Measurements from ENCODE around the gene SLC25A22. TPM values are rescaled to one million over a fixed set of nuclear protein-coding genes. Genes with fewer than 3 reads are reported as not detected.

Gene SLC25A22
- total and polyA plus RNA-seq, 9 of the 15 experiments (the other 6 are each of a cell fraction or from before 2014, with no cell fraction given): 0.41 to 55.4 (median 11.4) TPM

DNA sequence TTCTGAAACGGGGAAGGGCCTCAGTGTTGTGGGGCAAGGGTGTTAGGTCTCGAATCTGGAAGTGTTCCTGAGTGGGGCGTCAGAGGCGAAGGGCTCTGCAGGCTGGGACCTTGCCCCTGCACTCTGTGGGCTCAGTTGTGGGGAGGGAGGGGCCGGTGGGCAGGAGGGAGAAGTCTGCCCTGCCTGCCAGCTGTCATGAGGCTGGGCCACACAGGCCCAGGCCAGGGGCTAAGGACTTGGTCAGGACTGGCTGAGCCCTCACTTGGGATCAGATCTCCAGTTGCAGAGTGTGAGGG lies 29.8 kb upstream of the SLC25A22 start, which contains the start of gene CRACR2B:
CRACR2B (plus strand) TSS at position 23 of the 296 bp plus-strand sequence. CDS start 689 bp downstream, outside the sequence.
- TSS peak; percentile 48 for BruUV-seq (replicated peaks)
- DNase-seq (ENCODE audit: extremely low read depth in 1 of 4, low spot score in 3 of 4): no peak
- H3K9me1 ChIP-seq (ENCODE audit: control insufficient read depth, insufficient read depth, low read length): peaks cover 5% of the 10 kb centered on the region
- intact Hi-C loops (cut with micrococcal nuclease): no loop called here
- FAIRE-seq: no peak
- in situ Hi-C loops (cut with MboI): no loop called here
- POLR2A ChIA-PET: interaction anchor here (0.8 to 3.2 kb wide), 3 partner anchors 9 to 31 kb away, joined by 5 to 13 read pairs (median 5); partner anchors contain the start of gene PNPLA2
- TF ChIP-seq NR4A1 (CRISPR knock-in tag; IDR thresholded peaks at IDR 0.05) (0 out of 2 replicates have a peak, but pooled peaks have one; percentile 31), NR4A1 (tag; IDR thresholded peaks at IDR 0.05) (no peak), ATF1 (CRISPR knock-in tag; IDR thresholded peaks at IDR 0.05) (no peak), ATF1 (tag; IDR thresholded peaks at IDR 0.05) (no peak), ZBTB1 (CRISPR knock-in tag; IDR thresholded peaks at IDR 0.05; ENCODE audit: borderline replicate concordance, low read depth) (no peak), ZFP36 (IDR thresholded peaks at IDR 0.05; ENCODE audit: low read depth, low read length, partially characterized antibody) (peak; percentile 18), OTX1 (CRISPR knock-in tag; IDR thresholded peaks at IDR 0.05) (0 out of 2 replicates have a peak, but pooled peaks have one; percentile 8), SRSF3 (IDR thresholded peaks at IDR 0.05; ENCODE audit: insufficient read depth, low read length) (no peak), CEBPG (CRISPR knock-in tag; IDR thresholded peaks at IDR 0.05) (0 out of 2 replicates have a peak, but pooled peaks have one; percentile 1), CEBPG (tag; conservative IDR thresholded peaks at IDR 0.05 in 1 of 2, IDR thresholded peaks at IDR 0.05 in 1 of 2) (no peak), ARNT (IDR thresholded peaks at IDR 0.05) (no peak), POLR2H (tag; IDR thresholded peaks at IDR 0.05; ENCODE audit: low read depth) (no peak)
- TF ChIP-seq, protein P1, sequence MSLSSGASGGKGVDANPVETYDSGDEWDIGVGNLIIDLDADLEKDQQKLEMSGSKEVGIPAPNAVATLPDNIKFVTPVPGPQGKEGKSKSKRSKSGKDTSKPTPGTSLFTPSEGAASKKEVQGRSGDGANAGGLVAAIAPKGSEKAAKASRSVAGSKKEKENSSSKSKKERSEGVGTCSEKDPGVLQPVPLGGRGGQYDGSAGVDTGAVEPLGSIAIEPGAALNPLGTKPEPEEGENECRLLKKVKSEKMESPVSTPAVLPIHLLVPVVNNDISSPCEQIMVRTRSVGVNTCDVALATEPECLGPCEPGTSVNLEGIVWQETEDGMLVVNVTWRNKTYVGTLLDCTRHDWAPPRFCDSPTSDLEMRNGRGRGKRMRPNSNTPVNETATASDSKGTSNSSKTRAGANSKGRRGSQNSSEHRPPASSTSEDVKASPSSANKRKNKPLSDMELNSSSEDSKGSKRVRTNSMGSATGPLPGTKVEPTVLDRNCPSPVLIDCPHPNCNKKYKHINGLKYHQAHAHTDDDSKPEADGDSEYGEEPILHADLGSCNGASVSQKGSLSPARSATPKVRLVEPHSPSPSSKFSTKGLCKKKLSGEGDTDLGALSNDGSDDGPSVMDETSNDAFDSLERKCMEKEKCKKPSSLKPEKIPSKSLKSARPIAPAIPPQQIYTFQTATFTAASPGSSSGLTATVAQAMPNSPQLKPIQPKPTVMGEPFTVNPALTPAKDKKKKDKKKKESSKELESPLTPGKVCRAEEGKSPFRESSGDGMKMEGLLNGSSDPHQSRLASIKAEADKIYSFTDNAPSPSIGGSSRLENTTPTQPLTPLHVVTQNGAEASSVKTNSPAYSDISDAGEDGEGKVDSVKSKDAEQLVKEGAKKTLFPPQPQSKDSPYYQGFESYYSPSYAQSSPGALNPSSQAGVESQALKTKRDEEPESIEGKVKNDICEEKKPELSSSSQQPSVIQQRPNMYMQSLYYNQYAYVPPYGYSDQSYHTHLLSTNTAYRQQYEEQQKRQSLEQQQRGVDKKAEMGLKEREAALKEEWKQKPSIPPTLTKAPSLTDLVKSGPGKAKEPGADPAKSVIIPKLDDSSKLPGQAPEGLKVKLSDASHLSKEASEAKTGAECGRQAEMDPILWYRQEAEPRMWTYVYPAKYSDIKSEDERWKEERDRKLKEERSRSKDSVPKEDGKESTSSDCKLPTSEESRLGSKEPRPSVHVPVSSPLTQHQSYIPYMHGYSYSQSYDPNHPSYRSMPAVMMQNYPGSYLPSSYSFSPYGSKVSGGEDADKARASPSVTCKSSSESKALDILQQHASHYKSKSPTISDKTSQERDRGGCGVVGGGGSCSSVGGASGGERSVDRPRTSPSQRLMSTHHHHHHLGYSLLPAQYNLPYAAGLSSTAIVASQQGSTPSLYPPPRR (CRISPR knock-in tag; IDR thresholded peaks at IDR 0.05; ENCODE audit: borderline replicate concordance): no peak
- TF ChIP-seq, protein P2, sequence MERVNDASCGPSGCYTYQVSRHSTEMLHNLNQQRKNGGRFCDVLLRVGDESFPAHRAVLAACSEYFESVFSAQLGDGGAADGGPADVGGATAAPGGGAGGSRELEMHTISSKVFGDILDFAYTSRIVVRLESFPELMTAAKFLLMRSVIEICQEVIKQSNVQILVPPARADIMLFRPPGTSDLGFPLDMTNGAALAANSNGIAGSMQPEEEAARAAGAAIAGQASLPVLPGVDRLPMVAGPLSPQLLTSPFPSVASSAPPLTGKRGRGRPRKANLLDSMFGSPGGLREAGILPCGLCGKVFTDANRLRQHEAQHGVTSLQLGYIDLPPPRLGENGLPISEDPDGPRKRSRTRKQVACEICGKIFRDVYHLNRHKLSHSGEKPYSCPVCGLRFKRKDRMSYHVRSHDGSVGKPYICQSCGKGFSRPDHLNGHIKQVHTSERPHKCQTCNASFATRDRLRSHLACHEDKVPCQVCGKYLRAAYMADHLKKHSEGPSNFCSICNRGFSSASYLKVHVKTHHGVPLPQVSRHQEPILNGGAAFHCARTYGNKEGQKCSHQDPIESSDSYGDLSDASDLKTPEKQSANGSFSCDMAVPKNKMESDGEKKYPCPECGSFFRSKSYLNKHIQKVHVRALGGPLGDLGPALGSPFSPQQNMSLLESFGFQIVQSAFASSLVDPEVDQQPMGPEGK (CRISPR knock-in tag; IDR thresholded peaks at IDR 0.05; ENCODE audit: borderline replicate concordance): no peak
- ATAC-seq: no peak
- peak within 1 kb of the TSS; percentile 52 for H3K4me3 ChIP-seq
- H3K27ac ChIP-seq (ENCODE audit: extremely low read depth, low read depth, low read length): peak within 1 kb of the TSS; percentile 85
- peaks cover 13% of the 10 kb centered on the region; the same call in 2 of the 3 replicates for H3K79me2 ChIP-seq (ENCODE audit: control insufficient read depth, insufficient read depth, low read length)
- peaks cover 28% of the 10 kb centered on the region; the same call in 1 of the 3 replicates for H3K36me3 ChIP-seq (ENCODE audit: control insufficient read depth, insufficient read depth, low read length)
- peak within 1 kb of the TSS; percentile 95 for H2AFZ ChIP-seq (ENCODE audit: low read depth, low read length)
- no peaks in the 10 kb centered on the region for H3K9me3 ChIP-seq (replicated peaks; ENCODE audit: control insufficient read depth, insufficient read depth, low read depth, low read length)
- H3K27me3 ChIP-seq (ENCODE audit: control insufficient read depth in 2 of 2, insufficient read depth in 2 of 2, low read length in 2 of 2): no peaks in the 10 kb centered on the region
- peak within 1 kb of the TSS; percentile 80 for H3K4me2 ChIP-seq (ENCODE audit: insufficient read depth, low read length)
- CTCF ChIA-PET (ENCODE audit: low intra/inter-chr PET ratio): no interaction called here
- H3K9ac ChIP-seq (ENCODE audit: insufficient read depth in 1 of 2, low read depth in 2 of 2, low read length in 2 of 2): peak within 1 kb of the TSS; percentile 75 to 94
- H4K20me1 ChIP-seq (replicated peaks; ENCODE audit: control insufficient read depth, insufficient read depth, low read length): no peaks in the 10 kb centered on the region
- 14% methylated on average over 4 of the region's 5 CpGs for WGBS (ENCODE audit: insufficient coverage, low coverage, missing lambda C conversion rate)
- H3K4me1 ChIP-seq (replicated peaks in 1 of 2; ENCODE audit: control insufficient read depth in 2 of 2, insufficient read depth in 2 of 2, low read length in 2 of 2): peaks cover 25 to 95% of the 10 kb centered on the region in 2 experiments

All from K562 (cell line).